ENCODE data around the gene PCDHA1.

Gene PCDHA1

GRCh38 chr5:140855772-140856674, 70.1 kb downstream of the PCDHA1 start, which contains the start of gene PCDHA10:
TSS of gene PCDHA10 (plus strand) at chr5:140855897. CDS start at chr5:140856049, 152 bp downstream.
- Histone ChIP-seq H3K4me3 (ENCODE audit: severe bottlenecking) (no peak within 1 kb of the TSS), H3K36me3 (ENCODE audit: low read depth) (no peaks in the 10 kb centered on the region), H3K9me3 (ENCODE audit: severe bottlenecking) (no peaks in the 10 kb centered on the region), H3K27me3 (ENCODE audit: insufficient read depth, poor library complexity, severe bottlenecking) (peaks cover 17% of the 10 kb centered on the region), H3K27ac (ENCODE audit: poor library complexity, severe bottlenecking) (no peak within 1 kb of the TSS), H3K4me1 (ENCODE audit: insufficient read depth, poor library complexity, severe bottlenecking) (no peaks in the 10 kb centered on the region)
- ATAC-seq (ENCODE audit: low read depth), result no peak
- DNase-seq (ENCODE audit: low spot score), result no peak
- TF ChIP-seq, protein P1, sequence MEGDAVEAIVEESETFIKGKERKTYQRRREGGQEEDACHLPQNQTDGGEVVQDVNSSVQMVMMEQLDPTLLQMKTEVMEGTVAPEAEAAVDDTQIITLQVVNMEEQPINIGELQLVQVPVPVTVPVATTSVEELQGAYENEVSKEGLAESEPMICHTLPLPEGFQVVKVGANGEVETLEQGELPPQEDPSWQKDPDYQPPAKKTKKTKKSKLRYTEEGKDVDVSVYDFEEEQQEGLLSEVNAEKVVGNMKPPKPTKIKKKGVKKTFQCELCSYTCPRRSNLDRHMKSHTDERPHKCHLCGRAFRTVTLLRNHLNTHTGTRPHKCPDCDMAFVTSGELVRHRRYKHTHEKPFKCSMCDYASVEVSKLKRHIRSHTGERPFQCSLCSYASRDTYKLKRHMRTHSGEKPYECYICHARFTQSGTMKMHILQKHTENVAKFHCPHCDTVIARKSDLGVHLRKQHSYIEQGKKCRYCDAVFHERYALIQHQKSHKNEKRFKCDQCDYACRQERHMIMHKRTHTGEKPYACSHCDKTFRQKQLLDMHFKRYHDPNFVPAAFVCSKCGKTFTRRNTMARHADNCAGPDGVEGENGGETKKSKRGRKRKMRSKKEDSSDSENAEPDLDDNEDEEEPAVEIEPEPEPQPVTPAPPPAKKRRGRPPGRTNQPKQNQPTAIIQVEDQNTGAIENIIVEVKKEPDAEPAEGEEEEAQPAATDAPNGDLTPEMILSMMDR (IDR thresholded peaks at IDR 0.05; ENCODE audit: poor library complexity, severe bottlenecking), result no peak

- DNase-seq (ENCODE audit: low spot score) (no peak), ATAC-seq (ENCODE audit: low read depth) (no peak)
- H3K9me3 ChIP-seq (ENCODE audit: severe bottlenecking), result peaks cover 7% of the 10 kb centered on the region
- H3K27me3 ChIP-seq (ENCODE audit: insufficient read depth, poor library complexity, severe bottlenecking), result peaks cover 31% of the 10 kb centered on the region
- no peaks in the 10 kb centered on the region for H3K4me1 ChIP-seq (ENCODE audit: insufficient read depth, poor library complexity, severe bottlenecking)
- no peak overlapping the region for H3K27ac ChIP-seq (ENCODE audit: poor library complexity, severe bottlenecking)
- H3K36me3 ChIP-seq (ENCODE audit: low read depth), result no peaks in the 10 kb centered on the region
- TF ChIP-seq, protein P1 (IDR thresholded peaks at IDR 0.05; ENCODE audit: poor library complexity, severe bottlenecking), result no peak
- no peak overlapping the region for H3K4me3 ChIP-seq (ENCODE audit: severe bottlenecking)
Measured at GRCh38 chr5:140857177-140857986, 71.4 kb downstream of the PCDHA1 start.

GRCh38 chr5:140857987-140858240, 72.0 kb downstream of the PCDHA1 start:
- H3K27me3 ChIP-seq (ENCODE audit: insufficient read depth, poor library complexity, severe bottlenecking), result peaks cover 36% of the 10 kb centered on the region
- no peak overlapping the region for H3K27ac ChIP-seq (ENCODE audit: poor library complexity, severe bottlenecking)
- no peak for ATAC-seq (ENCODE audit: low read depth)
- H3K4me1 ChIP-seq (ENCODE audit: insufficient read depth, poor library complexity, severe bottlenecking), result no peaks in the 10 kb centered on the region
- H3K9me3 ChIP-seq (ENCODE audit: severe bottlenecking), result peaks cover 12% of the 10 kb centered on the region
- TF ChIP-seq, protein P1 (IDR thresholded peaks at IDR 0.05; ENCODE audit: poor library complexity, severe bottlenecking), result no peak
- DNase-seq (ENCODE audit: low spot score), result no peak
- no peak overlapping the region for H3K4me3 ChIP-seq (ENCODE audit: severe bottlenecking)
- no peaks in the 10 kb centered on the region for H3K36me3 ChIP-seq (ENCODE audit: low read depth)

GRCh38 chr5:140862441-140863295, 76.7 kb downstream of the PCDHA1 start:
- DNase-seq (ENCODE audit: low spot score) (no peak), ATAC-seq (ENCODE audit: low read depth) (no peak)
- H3K4me1 ChIP-seq (ENCODE audit: insufficient read depth, poor library complexity, severe bottlenecking), result no peaks in the 10 kb centered on the region
- TF ChIP-seq, protein P1 (IDR thresholded peaks at IDR 0.05; ENCODE audit: poor library complexity, severe bottlenecking), result no peak
- H3K27me3 ChIP-seq (ENCODE audit: insufficient read depth, poor library complexity, severe bottlenecking), result peaks cover 82% of the 10 kb centered on the region
- no peak overlapping the region for H3K27ac ChIP-seq (ENCODE audit: poor library complexity, severe bottlenecking)
- no peaks in the 10 kb centered on the region for H3K36me3 ChIP-seq (ENCODE audit: low read depth)
- H3K4me3 ChIP-seq (ENCODE audit: severe bottlenecking), result no peak overlapping the region
- peaks cover 13% of the 10 kb centered on the region for H3K9me3 ChIP-seq (ENCODE audit: severe bottlenecking)
